Measurements from ENCODE around the gene KRT16. TPM values are rescaled to one million over a fixed set of nuclear protein-coding genes. Genes with fewer than 3 reads are reported as not detected.

Gene KRT16
- total and polyA plus RNA-seq, 2 donors (not counting 3 experiments of a cell fraction or from before 2014, with no cell fraction given): not detected

DNA sequence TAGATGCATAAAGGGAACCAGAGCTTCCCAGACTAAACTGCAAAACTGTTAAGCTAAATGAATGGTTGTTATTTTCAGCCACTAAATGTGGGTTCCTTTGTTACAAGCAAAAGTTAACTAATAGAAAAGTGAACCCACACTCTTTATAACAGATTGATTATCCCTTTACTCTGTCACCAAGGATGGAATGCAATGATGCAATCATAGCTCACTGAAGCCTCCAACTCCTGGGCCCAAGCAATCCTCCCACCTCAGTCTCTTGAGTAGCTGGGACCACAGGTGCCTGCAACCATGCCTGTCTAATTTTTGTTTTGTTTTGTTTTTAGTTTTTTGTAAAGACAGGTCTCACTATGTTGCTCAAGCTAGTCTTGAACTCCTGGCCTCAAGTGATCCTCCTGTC, 47.2 kb downstream of the KRT16 start:
- no peak overlapping the region for H2AFZ ChIP-seq (ENCODE audit: low read depth, low read length)
- no peak overlapping the region for H3K9ac ChIP-seq (replicated peaks; ENCODE audit: extremely low read depth, insufficient read depth, low read length)
- H3K27me3 ChIP-seq (ENCODE audit: control insufficient read depth in 2 of 2, insufficient read depth in 2 of 2, low read length in 2 of 2): peaks cover 26 to 32% of the 10 kb centered on the region in 2 experiments
- no peak for DNase-seq (ENCODE audit: low read depth, low spot score)
- no TSS peak for BruUV-seq (replicated peaks)
- dilution Hi-C loops (cut with MboI; ENCODE audit: extremely low pct_ligation_motif_present, low sequenced_read_pairs) (no loop called here), intact Hi-C loops (cut with micrococcal nuclease) (no loop called here)
- H4K20me1 ChIP-seq (replicated peaks; ENCODE audit: control insufficient read depth, extremely low read depth, insufficient read depth, low read length): no peaks in the 10 kb centered on the region
- CTCF ChIA-PET: interaction anchor here (0.7 to 4.9 kb wide), 4 partner anchors 12 to 97 kb away, joined by 3 to 29 read pairs (median 6); no protein-coding TSS in a partner anchor
- no peak for FAIRE-seq
- H3K27ac ChIP-seq (ENCODE audit: insufficient read depth, low read depth, low read length): no peak overlapping the region
- no peak overlapping the region for H3K4me3 ChIP-seq (replicated peaks in 1 of 3; ENCODE audit: insufficient read depth in 1 of 3, low read depth in 1 of 3, low read length in 3 of 3)
- no peaks in the 10 kb centered on the region for H3K79me2 ChIP-seq (ENCODE audit: control insufficient read depth, insufficient read depth, low read length)
- no peaks in the 10 kb centered on the region for H3K36me3 ChIP-seq (ENCODE audit: control insufficient read depth in 2 of 2, extremely low read depth in 1 of 2, insufficient read depth in 2 of 2, low read length in 2 of 2)
- POLR2A ChIA-PET: no interaction called here
- no peaks in the 10 kb centered on the region for H3K4me1 ChIP-seq (ENCODE audit: control insufficient read depth, extremely low read depth, insufficient read depth, low read length)
- H3K4me2 ChIP-seq (ENCODE audit: insufficient read depth, low read length): no peak overlapping the region
- no peaks in the 10 kb centered on the region for H3K9me1 ChIP-seq (replicated peaks; ENCODE audit: control insufficient read depth, extremely low read depth, insufficient read depth, low read length)
- H3K9me3 ChIP-seq (replicated peaks; ENCODE audit: control insufficient read depth, insufficient read depth, low read length): no peaks in the 10 kb centered on the region
- no peak for TF ChIP-seq JUN (IDR thresholded peaks at IDR 0.05; ENCODE audit: borderline replicate concordance, insufficient read depth, insufficient read length, low read depth)
- TF ChIP-seq, protein P1, sequence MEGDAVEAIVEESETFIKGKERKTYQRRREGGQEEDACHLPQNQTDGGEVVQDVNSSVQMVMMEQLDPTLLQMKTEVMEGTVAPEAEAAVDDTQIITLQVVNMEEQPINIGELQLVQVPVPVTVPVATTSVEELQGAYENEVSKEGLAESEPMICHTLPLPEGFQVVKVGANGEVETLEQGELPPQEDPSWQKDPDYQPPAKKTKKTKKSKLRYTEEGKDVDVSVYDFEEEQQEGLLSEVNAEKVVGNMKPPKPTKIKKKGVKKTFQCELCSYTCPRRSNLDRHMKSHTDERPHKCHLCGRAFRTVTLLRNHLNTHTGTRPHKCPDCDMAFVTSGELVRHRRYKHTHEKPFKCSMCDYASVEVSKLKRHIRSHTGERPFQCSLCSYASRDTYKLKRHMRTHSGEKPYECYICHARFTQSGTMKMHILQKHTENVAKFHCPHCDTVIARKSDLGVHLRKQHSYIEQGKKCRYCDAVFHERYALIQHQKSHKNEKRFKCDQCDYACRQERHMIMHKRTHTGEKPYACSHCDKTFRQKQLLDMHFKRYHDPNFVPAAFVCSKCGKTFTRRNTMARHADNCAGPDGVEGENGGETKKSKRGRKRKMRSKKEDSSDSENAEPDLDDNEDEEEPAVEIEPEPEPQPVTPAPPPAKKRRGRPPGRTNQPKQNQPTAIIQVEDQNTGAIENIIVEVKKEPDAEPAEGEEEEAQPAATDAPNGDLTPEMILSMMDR (IDR thresholded peaks at IDR 0.05; ENCODE audit: extremely low read depth in 1 of 2, insufficient read depth in 1 of 2, low read depth in 1 of 2, low read length in 2 of 2): no peak
- TF ChIP-seq POLR2A (IDR thresholded peaks at IDR 0.05; ENCODE audit: low read depth, low read length): no peak
- TF ChIP-seq, protein P2, sequence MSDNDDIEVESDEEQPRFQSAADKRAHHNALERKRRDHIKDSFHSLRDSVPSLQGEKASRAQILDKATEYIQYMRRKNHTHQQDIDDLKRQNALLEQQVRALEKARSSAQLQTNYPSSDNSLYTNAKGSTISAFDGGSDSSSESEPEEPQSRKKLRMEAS (IDR thresholded peaks at IDR 0.05; ENCODE audit: insufficient read depth, insufficient read length): no peak
- TF ChIP-seq EZH2 (IDR thresholded peaks at IDR 0.05; ENCODE audit: borderline replicate concordance, low read depth, low read length, severe bottlenecking): no peak
- TF ChIP-seq GATA2 (IDR thresholded peaks at IDR 0.05; ENCODE audit: insufficient read depth, insufficient read length, low read depth, low read length): no peak
- TF ChIP-seq FOS (IDR thresholded peaks at IDR 0.05; ENCODE audit: borderline replicate concordance, insufficient read depth, low read length): no peak
- no peak for TF ChIP-seq POLR2AphosphoS5 (IDR thresholded peaks at IDR 0.05; ENCODE audit: insufficient read depth, low read depth, low read length)
- no peak for TF ChIP-seq MYC (IDR thresholded peaks at IDR 0.05; ENCODE audit: low read depth, low read length)
